ENCODE results near the gene USP35.
A peak's percentile ranks its signal among the peaks of the same experiment; 100 is the strongest.

USP35 gene, protein sequence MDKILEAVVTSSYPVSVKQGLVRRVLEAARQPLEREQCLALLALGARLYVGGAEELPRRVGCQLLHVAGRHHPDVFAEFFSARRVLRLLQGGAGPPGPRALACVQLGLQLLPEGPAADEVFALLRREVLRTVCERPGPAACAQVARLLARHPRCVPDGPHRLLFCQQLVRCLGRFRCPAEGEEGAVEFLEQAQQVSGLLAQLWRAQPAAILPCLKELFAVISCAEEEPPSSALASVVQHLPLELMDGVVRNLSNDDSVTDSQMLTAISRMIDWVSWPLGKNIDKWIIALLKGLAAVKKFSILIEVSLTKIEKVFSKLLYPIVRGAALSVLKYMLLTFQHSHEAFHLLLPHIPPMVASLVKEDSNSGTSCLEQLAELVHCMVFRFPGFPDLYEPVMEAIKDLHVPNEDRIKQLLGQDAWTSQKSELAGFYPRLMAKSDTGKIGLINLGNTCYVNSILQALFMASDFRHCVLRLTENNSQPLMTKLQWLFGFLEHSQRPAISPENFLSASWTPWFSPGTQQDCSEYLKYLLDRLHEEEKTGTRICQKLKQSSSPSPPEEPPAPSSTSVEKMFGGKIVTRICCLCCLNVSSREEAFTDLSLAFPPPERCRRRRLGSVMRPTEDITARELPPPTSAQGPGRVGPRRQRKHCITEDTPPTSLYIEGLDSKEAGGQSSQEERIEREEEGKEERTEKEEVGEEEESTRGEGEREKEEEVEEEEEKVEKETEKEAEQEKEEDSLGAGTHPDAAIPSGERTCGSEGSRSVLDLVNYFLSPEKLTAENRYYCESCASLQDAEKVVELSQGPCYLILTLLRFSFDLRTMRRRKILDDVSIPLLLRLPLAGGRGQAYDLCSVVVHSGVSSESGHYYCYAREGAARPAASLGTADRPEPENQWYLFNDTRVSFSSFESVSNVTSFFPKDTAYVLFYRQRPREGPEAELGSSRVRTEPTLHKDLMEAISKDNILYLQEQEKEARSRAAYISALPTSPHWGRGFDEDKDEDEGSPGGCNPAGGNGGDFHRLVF

GRCh38 chr11:78188286-78189173, at the start of gene USP35, which contains the start of gene KCTD21:
TSS of gene USP35 (plus strand) at chr11:78188919. CDS start at chr11:78196246, 7,327 bp downstream.
TSS of gene KCTD21 (minus strand) at chr11:78188626. CDS start at chr11:78174554, 14,072 bp downstream.
- peak; percentile 92 for DNase-seq

- DNase-seq = peak; percentile 97
Measured at GRCh38 chr11:78139422-78140391, 49.0 kb upstream of the USP35 start, which contains the start of gene ALG8. TSS of gene ALG8 (minus strand) at chr11:78139626. CDS start at chr11:78139588, 38 bp downstream.

- DNase-seq = no peak
Measured at GRCh38 chr11:78140392-78141077, 48.2 kb upstream of the USP35 start.

DNA sequence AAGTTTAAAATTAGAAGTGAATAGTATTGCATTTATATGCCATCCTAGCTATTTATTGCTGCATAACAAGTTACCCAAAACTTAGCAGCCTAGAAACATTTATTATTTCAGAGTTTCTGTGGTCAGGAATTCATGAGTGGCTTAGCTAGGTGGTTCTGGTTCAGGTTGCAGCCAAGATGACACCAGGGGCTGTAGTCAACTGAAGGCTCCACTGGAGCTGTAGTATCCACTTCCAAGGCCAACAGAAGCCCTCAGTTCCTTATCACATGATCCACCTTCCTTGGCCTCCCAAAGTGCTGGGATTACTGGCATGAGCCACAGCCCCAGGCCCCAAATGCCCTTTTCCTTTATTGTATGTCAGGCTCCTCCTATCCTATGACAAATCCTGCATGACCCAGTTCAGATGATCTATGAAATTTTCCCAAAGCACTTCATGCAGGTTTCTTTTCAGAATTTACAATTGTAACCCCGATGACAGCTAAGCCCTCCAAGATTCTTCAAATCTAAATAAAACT, 43.2 kb upstream of the USP35 start:
- DNase-seq = no peak

DNA sequence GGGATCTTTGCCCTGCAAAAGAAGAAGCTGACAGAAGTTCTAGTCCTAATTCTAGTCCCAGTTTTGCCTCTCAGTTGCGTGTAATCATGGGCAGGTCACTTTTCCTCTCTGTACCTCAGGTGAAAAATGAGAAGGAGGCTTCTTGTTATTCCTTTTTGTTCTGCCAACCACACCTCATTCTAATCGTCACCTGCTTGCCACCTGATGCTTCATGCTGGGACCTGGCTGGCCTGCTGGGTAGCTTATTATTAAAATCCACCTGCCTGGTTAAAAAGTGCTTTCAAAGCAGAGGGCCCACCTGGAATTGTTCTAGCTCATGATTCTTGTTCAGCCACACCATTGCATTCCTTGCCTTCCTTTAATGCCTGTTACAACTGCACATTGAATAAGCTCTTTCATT, 40.9 kb upstream of the USP35 start:
- no peak for DNase-seq

DNA sequence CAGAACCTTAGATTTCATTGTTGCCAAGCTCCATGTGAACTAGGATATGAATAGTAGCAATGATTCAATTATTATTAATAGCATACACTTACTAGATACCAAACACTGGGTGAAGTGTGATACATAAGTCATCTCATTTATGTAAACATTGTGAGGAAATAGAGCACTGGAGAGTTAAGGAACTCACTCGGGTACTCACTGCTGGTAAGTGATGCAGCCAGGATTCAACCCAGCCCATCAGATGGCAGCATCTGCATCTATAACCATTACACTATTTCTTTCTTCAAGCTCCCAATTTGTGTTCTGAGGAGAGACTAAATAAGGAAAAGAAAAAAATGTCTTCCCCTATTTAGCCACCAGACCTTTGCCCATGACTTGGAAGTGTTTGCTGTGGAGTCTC, 39.1 kb upstream of the USP35 start:
- no peak for DNase-seq

- DNase-seq = no peak
Measured at GRCh38 chr11:78150346-78150745, 38.4 kb upstream of the USP35 start.

- DNase-seq = no peak
Measured at GRCh38 chr11:78150754-78151153, 38.0 kb upstream of the USP35 start.

GRCh38 chr11:78151804-78152203, 36.9 kb upstream of the USP35 start:
- no peak for DNase-seq

GRCh38 chr11:78156127-78156844, 32.4 kb upstream of the USP35 start:
- DNase-seq = no peak

GRCh38 chr11:78158987-78159652, 29.6 kb upstream of the USP35 start:
- no peak for DNase-seq

DNA sequence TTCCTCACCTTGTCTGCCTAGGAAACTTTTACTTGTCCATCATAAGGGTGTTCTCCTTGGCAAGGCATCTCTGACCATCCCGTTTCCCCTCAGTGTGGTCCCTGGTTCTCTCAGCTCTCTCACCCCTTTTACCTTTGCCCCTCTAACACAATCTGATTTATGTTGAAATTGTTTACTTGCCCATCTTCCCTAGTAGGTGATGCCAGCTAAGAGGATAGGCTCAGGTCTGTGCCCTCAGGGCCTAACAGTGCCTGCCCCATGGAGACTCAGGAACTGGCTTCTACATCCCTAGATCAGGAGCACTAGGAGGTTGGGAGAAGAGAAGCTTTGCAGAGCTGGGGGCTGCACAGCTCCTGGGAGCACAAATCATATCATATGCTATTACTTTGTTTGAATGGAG, 28.2 kb upstream of the USP35 start:
- DNase-seq = no peak

DNA sequence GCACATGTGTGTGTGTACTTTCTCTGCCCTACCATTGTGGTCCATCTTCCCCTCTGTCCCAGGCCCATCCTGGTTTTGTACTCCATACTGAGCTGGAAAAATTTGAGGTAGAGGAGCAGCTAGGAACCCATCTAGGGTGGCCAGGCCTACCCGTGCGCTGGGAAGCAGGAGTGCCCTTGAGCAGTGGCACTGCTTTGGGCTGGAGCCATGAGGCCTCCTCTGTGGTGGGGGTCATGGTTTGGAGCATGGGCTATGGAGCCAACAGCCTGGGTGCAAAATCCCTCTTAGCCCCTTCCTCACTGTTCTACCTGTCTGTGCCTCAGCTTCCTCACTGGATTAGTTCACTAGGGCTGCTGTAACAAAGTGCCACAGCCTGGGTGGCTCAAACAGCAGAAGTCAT, 27.4 kb upstream of the USP35 start:
- DNase-seq = no peak

GRCh38 chr11:78161962-78162371, 26.8 kb upstream of the USP35 start:
- no peak for DNase-seq

DNA sequence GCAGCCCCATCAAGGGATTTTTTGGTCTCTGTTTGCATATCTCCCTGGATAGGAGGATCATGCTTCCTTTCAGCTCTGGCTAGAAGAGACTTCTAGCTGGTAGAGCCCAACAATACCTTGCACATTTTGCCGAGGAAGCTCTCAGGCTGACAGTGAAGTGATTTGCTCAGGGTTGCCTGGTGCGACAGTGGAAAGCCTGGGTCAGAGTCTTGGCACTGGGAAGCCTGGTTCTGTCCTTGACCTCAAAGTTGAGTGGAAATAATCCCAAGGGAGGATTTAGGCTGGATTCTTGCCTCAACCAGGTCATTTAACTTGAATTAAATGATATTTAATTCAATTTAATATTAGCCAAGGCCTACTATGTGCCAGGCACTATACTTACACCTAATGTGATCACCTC, 24.9 kb upstream of the USP35 start:
- no peak for DNase-seq

DNA sequence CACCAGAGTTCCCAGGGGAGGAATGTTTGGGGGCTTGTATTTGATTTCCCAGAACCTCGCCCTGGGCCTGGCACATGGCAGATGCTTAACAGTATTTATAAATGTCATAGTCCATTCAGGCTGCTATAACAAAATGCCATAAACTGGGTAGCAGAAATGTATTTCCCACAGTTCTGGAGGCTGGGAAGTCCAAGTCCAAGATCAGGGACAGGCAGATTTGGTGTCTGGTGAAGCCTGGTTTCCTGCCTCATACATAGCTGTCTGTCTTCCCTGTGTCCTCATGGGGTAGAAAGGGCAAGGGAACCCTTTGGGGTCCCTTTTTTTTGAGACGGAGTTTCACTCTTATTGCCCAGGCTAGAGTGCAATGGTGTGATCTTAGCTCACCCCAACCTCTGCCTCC, 24.2 kb upstream of the USP35 start:
- DNase-seq = no peak

DNA sequence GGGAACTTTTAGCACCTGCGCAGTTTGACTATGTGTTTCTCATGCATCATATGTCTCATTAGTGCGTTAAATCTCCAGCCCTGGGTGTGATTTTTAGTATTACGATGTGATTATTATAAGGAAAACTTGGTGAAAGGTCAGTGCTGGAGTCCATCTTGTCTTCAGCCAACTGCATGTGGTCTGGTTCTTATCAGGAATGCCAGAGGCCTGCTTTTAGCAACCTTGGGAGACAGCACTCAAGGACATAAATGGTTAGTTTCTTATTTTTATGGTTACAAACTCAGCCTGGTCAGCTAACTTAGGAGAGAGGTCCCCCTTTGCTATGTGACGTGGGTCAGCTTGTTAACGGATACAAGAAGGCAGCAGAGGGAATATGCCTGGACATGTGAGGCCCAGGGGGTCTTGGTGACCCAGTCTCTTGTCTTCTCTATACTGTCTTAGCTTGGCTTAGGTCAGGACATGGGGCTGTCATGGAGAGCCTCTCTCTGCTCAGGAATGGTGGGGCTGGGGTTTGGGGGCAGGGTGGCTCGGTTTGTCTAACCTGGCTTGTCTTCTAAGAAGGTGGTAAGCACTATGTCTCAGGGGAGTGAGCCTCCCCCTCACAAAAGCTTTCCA, 21.8 kb upstream of the USP35 start:
- no peak for DNase-seq

Measured in CD4-positive, alpha-beta T cell treated with Interleukin-17A for 1 hour (primary cell).